Tibial artery (tissue), 4 donors: ENCODE measurements around the gene CEMIP2.

Source experiments
- DNase-seq, 2 donors: peaks; one replicate each; pipeline ENCODE4 v3.0.0-alpha.2; 2019
- H3K27ac ChIP-seq, 2 donors: fragments of 200-600 bp; sonication (generic) in 1 of 2; 1 replicate in 1 of 2; 2 replicates in 1 of 2; pipeline ENCODE4 v1.5.1; 2018 to 2019; ENCODE audit warnings: mild to moderate bottlenecking in 1 of 2
- H3K27me3 ChIP-seq, 2 donors: fragments of 200-600 bp; sonication (generic) in 1 of 2; one replicate each; pipeline versions ENCODE4 v1.5.1 to v1.6.0; 2016 to 2019
- H3K36me3 ChIP-seq, 3 donors: fragments of 200-600 bp; sonication (generic) in 2 of 3; one replicate each; pipeline ENCODE4 v1.5.1; 2016 to 2019; ENCODE audit warnings: mild to moderate bottlenecking in 2 of 3
- H3K4me1 ChIP-seq, 4 donors: fragments of 200-600 bp; sonication (generic) in 2 of 4; 1 replicate in 3 of 4; 2 replicates in 1 of 4; pipeline ENCODE4 v1.5.1; 2016 to 2019
- H3K4me3 ChIP-seq, 2 donors: fragments of 200-600 bp; sonication (generic) in 1 of 2; 1 replicate in 1 of 2; 2 replicates in 1 of 2; pipeline ENCODE4 v1.5.1; 2018 to 2019; ENCODE audit warnings: mild to moderate bottlenecking in 2 of 2
- H3K9me3 ChIP-seq, 3 donors: fragments of 200-600 bp; sonication (generic) in 1 of 3; one replicate each; pipeline ENCODE4 v1.5.1; 2016 to 2019
- intact Hi-C: fragments of 100-400 bp; cut with DNase I; formaldehyde crosslinking; loops from one replicate; pipeline ENCODE4 v1.15.0; 2023; ENCODE audit warnings: low total_unique reads
- TF ChIP-seq, protein P1 (sequence below), 2 experiments: fragments of 200-600 bp in 1 of 2; fragments of 450-650 bp in 1 of 2; IDR thresholded peaks; one replicate each; pipeline ENCODE4 v1.5.1; 2017 to 2019; ENCODE audit warnings: antibody characterized with exemption in 2 of 2, mild to moderate bottlenecking in 1 of 2, moderate library complexity in 1 of 2

CEMIP2 gene

GRCh38 chr9:71709384-71709783 is 58.9 kb downstream of the CEMIP2 start:
- TF ChIP-seq, protein P1, sequence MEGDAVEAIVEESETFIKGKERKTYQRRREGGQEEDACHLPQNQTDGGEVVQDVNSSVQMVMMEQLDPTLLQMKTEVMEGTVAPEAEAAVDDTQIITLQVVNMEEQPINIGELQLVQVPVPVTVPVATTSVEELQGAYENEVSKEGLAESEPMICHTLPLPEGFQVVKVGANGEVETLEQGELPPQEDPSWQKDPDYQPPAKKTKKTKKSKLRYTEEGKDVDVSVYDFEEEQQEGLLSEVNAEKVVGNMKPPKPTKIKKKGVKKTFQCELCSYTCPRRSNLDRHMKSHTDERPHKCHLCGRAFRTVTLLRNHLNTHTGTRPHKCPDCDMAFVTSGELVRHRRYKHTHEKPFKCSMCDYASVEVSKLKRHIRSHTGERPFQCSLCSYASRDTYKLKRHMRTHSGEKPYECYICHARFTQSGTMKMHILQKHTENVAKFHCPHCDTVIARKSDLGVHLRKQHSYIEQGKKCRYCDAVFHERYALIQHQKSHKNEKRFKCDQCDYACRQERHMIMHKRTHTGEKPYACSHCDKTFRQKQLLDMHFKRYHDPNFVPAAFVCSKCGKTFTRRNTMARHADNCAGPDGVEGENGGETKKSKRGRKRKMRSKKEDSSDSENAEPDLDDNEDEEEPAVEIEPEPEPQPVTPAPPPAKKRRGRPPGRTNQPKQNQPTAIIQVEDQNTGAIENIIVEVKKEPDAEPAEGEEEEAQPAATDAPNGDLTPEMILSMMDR (IDR thresholded peaks at IDR 0.05) = no peak
- no peak for DNase-seq
- no peaks in the 10 kb centered on the region for H3K27me3 ChIP-seq
- no peak overlapping the region for H3K4me3 ChIP-seq
- intact Hi-C loops = no loop called here
- H3K27ac ChIP-seq = no peak overlapping the region
- peaks cover 25 to 61% (median 61%) of the 10 kb centered on the region in 3 donors for H3K36me3 ChIP-seq
- no peaks in the 10 kb centered on the region for H3K9me3 ChIP-seq
- H3K4me1 ChIP-seq = peaks cover 0 to 16% (median 0%) of the 10 kb centered on the region in 4 donors

DNA sequence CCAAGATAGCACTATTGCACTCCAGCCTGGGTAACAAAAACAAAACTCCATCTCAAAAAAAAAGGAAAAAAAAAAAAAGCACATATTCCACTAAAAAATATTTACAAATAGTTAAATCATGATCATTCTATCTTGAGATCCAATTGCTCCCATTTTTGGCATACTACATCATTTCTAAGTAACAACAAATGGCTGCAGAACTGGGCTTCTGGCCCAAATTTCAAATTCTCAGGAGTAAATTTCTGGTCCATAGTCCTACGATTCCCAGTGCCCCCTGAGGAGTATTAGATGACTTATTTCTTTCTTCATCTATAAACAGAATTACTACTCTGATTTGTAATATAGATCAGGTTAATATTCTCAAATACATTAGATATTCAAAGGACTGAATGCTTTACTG is 62.1 kb downstream of the CEMIP2 start:
- no peak for DNase-seq
- intact Hi-C loops = no loop called here
- TF ChIP-seq, protein P1 (IDR thresholded peaks at IDR 0.05) = no peak
- Histone ChIP-seq H3K4me1 (peaks cover 0 to 24% (median 4%) of the 10 kb centered on the region in 4 donors), H3K36me3 (peaks cover 18 to 36% (median 33%) of the 10 kb centered on the region in 3 donors), H3K9me3 (no peaks in the 10 kb centered on the region), H3K4me3 (no peak overlapping the region), H3K27ac (no peak overlapping the region), H3K27me3 (no peaks in the 10 kb centered on the region)

DNA sequence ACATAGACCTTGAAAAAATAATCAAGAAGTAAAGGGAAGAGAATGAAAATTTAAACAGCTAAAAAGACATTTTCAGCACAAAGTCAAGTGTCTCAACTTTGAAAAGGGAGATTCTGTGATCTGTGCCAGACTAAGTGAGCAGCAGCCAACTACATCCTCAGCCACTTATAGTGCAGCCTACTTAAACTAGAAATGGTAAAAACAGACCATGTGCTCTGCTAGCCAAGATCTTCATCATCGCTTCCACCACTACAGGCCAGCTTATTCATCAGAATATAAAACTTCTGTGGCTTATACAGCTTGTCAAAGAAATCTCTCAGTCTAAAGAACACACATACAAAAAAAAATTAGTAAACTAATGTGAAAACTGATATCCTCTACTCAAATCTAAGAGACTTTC is 63.5 kb downstream of the CEMIP2 start:
- peaks cover 0 to 24% (median 4%) of the 10 kb centered on the region in 4 donors for H3K4me1 ChIP-seq
- H3K9me3 ChIP-seq = no peaks in the 10 kb centered on the region
- DNase-seq = no peak
- H3K36me3 ChIP-seq = peaks cover 7 to 33% (median 25%) of the 10 kb centered on the region in 3 donors
- no peak overlapping the region for H3K4me3 ChIP-seq
- H3K27ac ChIP-seq = peak overlapping the region; percentile 2 to 13
- TF ChIP-seq, protein P1 (IDR thresholded peaks at IDR 0.05) = no peak
- intact Hi-C loops = no loop called here
- no peaks in the 10 kb centered on the region for H3K27me3 ChIP-seq

GRCh38 chr9:71703172-71703872 is 65.0 kb downstream of the CEMIP2 start:
- DNase-seq = peak in 1 of 2 donors; percentile 58
- TF ChIP-seq, protein P1 (IDR thresholded peaks at IDR 0.05) = no peak
- Histone ChIP-seq H3K9me3 (no peaks in the 10 kb centered on the region), H3K36me3 (peaks cover 16 to 27% (median 17%) of the 10 kb centered on the region in 3 donors), H3K4me3 (no peak overlapping the region), H3K27me3 (no peaks in the 10 kb centered on the region), H3K27ac (peak overlapping the region in 1 of 2 donors; percentile 5), H3K4me1 (peaks cover 0 to 24% (median 4%) of the 10 kb centered on the region in 4 donors)
- intact Hi-C loops = no loop called here

GRCh38 chr9:71697882-71698281 is 70.4 kb downstream of the CEMIP2 start:
- Histone ChIP-seq H3K27ac (no peak overlapping the region), H3K27me3 (no peaks in the 10 kb centered on the region), H3K4me3 (no peak overlapping the region), H3K9me3 (no peaks in the 10 kb centered on the region), H3K36me3 (peaks cover 19 to 40% (median 27%) of the 10 kb centered on the region in 3 donors), H3K4me1 (no peaks in the 10 kb centered on the region)
- DNase-seq = no peak
- intact Hi-C loops = no loop called here
- TF ChIP-seq, protein P1 (IDR thresholded peaks at IDR 0.05) = no peak
